Right atrium auricular region (tissue), 2 donors: ENCODE data around the gene PNMA8B. TPM values are rescaled to one million over a fixed set of nuclear protein-coding genes. Genes with fewer than 3 reads are reported as not detected.

ENCODE experiments used
- DNase-seq: peaks from one replicate; pipeline ENCODE4 v3.0.0-alpha.2; 2019; ENCODE audit warnings: low spot score
- H3K27ac ChIP-seq, 2 donors: fragments of 200-600 bp; sonication (generic); 1 replicate in 1 of 2; 2 replicates in 1 of 2; pipeline ENCODE4 v1.5.1; 2016 to 2019
- H3K27me3 ChIP-seq, 2 donors: fragments of 200-600 bp; sonication (generic); one replicate each; pipeline versions ENCODE4 v1.5.1 to v1.6.0; 2017 to 2019
- H3K36me3 ChIP-seq: fragments of 200-600 bp; sonication (generic); one replicate; pipeline ENCODE4 v1.5.1; 2016
- H3K4me1 ChIP-seq, 2 donors: fragments of 200-600 bp; sonication (generic); one replicate each; pipeline versions ENCODE4 v1.5.1 to v1.6.0; 2017 to 2019
- H3K4me3 ChIP-seq, 2 donors: fragments of 200-600 bp; sonication (generic); 1 replicate in 1 of 2; 2 replicates in 1 of 2; pipeline ENCODE4 v1.5.1; 2017 to 2019; ENCODE audit warnings: mild to moderate bottlenecking in 1 of 2, moderate library complexity in 1 of 2
- H3K9me3 ChIP-seq, 2 donors: fragments of 200-600 bp; sonication (generic); one replicate each; pipeline ENCODE4 v1.5.1; 2019
- total RNA-seq, 2 donors: library from RNA; depleted of rRNA; stranded (reverse); fragments of >200 nt; gene quantifications; one replicate each; pipeline ENCODE4 v1.1.0, GENCODE V29; 2016
- TF ChIP-seq, protein P1 (sequence below), 2 donors: fragments of 200-600 bp; sonication (generic); IDR thresholded peaks; one replicate each; pipeline ENCODE4 v1.5.1; 2019; ENCODE audit warnings: antibody characterized with exemption in 2 of 2

The PNMA8B gene
- total RNA-seq, 2 donors from 2014 or later: 1.0 to 1.7 TPM

GRCh38 chr19:46472592-46472991 lies 23.1 kb downstream of the PNMA8B start:
- no peaks in the 10 kb centered on the region for H3K36me3 ChIP-seq
- H3K27ac ChIP-seq: no peak overlapping the region
- TF ChIP-seq, protein P1, sequence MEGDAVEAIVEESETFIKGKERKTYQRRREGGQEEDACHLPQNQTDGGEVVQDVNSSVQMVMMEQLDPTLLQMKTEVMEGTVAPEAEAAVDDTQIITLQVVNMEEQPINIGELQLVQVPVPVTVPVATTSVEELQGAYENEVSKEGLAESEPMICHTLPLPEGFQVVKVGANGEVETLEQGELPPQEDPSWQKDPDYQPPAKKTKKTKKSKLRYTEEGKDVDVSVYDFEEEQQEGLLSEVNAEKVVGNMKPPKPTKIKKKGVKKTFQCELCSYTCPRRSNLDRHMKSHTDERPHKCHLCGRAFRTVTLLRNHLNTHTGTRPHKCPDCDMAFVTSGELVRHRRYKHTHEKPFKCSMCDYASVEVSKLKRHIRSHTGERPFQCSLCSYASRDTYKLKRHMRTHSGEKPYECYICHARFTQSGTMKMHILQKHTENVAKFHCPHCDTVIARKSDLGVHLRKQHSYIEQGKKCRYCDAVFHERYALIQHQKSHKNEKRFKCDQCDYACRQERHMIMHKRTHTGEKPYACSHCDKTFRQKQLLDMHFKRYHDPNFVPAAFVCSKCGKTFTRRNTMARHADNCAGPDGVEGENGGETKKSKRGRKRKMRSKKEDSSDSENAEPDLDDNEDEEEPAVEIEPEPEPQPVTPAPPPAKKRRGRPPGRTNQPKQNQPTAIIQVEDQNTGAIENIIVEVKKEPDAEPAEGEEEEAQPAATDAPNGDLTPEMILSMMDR (IDR thresholded peaks at IDR 0.05): no peak
- peaks cover 0 to 14% of the 10 kb centered on the region in 2 donors for H3K4me1 ChIP-seq
- H3K4me3 ChIP-seq: no peak overlapping the region
- no peak for DNase-seq
- H3K27me3 ChIP-seq: no peaks in the 10 kb centered on the region
- no peaks in the 10 kb centered on the region for H3K9me3 ChIP-seq

- Histone ChIP-seq H3K27ac (peak overlapping the region; percentile 75 to 79), H3K4me1 (peaks cover 0 to 14% of the 10 kb centered on the region in 2 donors), H3K4me3 (peak overlapping the region; percentile 36 to 58), H3K36me3 (no peaks in the 10 kb centered on the region), H3K27me3 (no peaks in the 10 kb centered on the region), H3K9me3 (no peaks in the 10 kb centered on the region)
- DNase-seq: no peak
- TF ChIP-seq, protein P1 (IDR thresholded peaks at IDR 0.05): no peak
These were observed 23.7 kb downstream of the PNMA8B start for GRCh38 chr19:46471811-46472543.

DNA sequence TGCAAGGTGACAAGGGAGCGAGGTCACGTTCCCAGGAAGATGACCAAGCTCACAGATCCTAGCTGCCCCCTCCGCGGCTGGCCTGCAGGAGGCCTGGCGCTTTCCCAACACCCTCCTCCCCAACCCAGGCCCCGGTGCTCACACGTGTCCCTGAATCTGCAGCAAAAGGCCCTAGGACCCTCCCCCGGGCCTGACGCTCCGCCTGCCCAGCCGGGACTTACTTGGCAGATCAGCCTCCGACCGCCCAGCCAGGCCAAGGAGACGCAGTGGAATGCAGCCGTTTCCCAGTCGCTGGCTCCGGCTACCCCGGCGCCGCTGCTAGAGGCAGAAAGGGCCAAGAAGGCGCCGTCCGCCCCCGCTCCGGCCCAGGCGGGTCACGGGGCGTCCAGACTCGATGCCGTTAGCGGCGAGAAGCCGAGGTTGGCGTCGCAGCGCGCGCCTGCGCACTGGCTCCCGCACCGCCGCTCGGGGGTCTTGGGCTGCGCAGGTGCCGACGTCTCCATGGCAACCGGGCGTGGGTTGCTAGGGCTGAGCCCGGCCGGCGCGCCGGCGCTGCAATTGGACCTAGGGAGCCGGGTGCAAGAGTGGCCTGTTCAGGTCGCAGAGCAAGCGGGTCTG lies 24.4 kb downstream of the PNMA8B start, which contains the start of gene PNMA8A:
Gene PNMA8A (minus strand): TSS at position 448 of the 618 bp plus-strand sequence. CDS start 528 bp downstream, outside the sequence.
- Histone ChIP-seq H3K4me1 (peaks cover 0 to 14% of the 10 kb centered on the region in 2 donors), H3K4me3 (peak within 1 kb of the TSS; percentile 36 to 58), H3K9me3 (no peaks in the 10 kb centered on the region), H3K27me3 (no peaks in the 10 kb centered on the region), H3K36me3 (no peaks in the 10 kb centered on the region), H3K27ac (peak within 1 kb of the TSS; percentile 75 to 79)
- peak; percentile 85 for DNase-seq
- TF ChIP-seq, protein P1 (IDR thresholded peaks at IDR 0.05): no peak

GRCh38 chr19:46470376-46470775 lies 25.3 kb downstream of the PNMA8B start:
- Histone ChIP-seq H3K36me3 (no peaks in the 10 kb centered on the region), H3K9me3 (no peaks in the 10 kb centered on the region), H3K4me3 (no peak overlapping the region), H3K4me1 (peaks cover 0 to 14% of the 10 kb centered on the region in 2 donors), H3K27me3 (no peaks in the 10 kb centered on the region), H3K27ac (peak overlapping the region; percentile 75 to 79)
- DNase-seq: no peak
- TF ChIP-seq, protein P1 (IDR thresholded peaks at IDR 0.05): no peak

GRCh38 chr19:46469541-46470185 lies 26.0 kb downstream of the PNMA8B start:
- Histone ChIP-seq H3K27me3 (no peaks in the 10 kb centered on the region), H3K27ac (no peak overlapping the region), H3K36me3 (no peaks in the 10 kb centered on the region), H3K4me1 (peaks cover 0 to 14% of the 10 kb centered on the region in 2 donors), H3K9me3 (no peaks in the 10 kb centered on the region), H3K4me3 (no peak overlapping the region)
- no peak for DNase-seq
- TF ChIP-seq, protein P1 (IDR thresholded peaks at IDR 0.05): no peak
